DMS53 treated with DMSO at 0.1 percent for 48 hours (cell line): ENCODE results near the gene OR51F2.
"Not testable (repeated sequence)": the region's sequence is repeated elsewhere in the genome, so short reads cannot be mapped to it uniquely, and the experiment has no call there.

Source experiments
- DNase-seq: peaks from one replicate; lab custom pipeline; 2025; ENCODE audit not compliant: unreplicated experiment; lab: John Stamatoyannopoulos, UW

OR51F2 gene

GRCh38 chr11:4821021-4821420 lies at the start of gene OR51F2:
Gene OR51F2 (plus strand): TSS chr11:4821321. CDS start chr11:4821422, 101 bp downstream.
- no peak for DNase-seq

DNA sequence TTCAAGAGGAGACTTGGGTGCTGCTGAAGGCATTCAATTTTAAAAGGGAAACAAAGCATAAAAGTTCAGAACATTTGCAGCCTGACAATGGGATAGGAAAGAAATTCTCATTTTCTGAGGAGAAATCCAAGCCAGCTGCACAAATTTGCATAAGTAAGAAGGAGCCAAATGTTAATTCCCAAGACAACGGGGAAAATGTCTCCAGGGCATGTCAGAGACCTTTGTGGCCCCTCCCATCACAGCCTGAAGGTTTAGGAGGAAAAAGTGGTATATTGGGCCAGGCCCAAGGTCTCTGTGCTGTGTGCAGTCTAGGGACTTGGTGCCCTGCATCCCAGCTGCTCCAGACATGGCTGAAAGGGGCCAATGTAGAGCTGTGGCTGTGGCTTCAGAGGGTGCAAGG lies 38.7 kb upstream of the OR51F2 start:
- no peak for DNase-seq

- DNase-seq, result no peak
Observed at GRCh38 chr11:4797206-4797605, 23.9 kb upstream of the OR51F2 start.

DNA sequence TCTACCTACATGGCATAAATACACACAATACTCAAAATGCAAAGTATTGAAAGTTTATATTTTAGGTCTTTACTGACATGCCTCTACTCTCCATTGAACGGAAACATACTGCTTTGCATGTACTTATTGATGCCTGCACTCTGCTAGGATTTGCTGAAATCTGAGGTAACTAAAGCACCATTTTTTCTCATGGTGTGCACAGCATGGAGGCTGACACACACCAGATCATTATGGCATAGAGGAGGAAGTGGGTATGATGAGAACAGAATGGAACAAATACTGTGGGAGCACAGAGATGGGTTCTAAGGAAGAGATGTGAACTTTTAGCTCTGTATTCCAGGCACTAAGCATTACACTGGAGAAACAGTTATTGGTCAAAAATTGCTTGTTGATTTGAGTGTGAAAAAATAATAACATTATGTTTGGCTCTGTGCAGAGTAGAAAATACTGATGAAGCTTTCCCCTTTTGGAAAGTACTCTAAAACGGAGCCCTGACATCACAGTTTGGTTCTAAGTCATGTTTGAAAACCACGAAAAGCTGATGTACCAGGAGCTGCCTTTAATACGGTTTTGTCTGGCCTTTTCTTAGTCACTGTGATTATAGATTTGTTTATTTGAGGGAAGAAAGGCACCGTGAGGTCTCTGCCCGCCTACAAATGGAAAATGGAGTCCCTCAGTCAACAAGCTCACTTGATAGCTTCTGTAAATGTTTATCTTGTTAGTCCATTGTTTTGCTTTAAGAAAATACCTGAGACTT lies 22.5 kb upstream of the OR51F2 start:
- no peak for DNase-seq

DNA sequence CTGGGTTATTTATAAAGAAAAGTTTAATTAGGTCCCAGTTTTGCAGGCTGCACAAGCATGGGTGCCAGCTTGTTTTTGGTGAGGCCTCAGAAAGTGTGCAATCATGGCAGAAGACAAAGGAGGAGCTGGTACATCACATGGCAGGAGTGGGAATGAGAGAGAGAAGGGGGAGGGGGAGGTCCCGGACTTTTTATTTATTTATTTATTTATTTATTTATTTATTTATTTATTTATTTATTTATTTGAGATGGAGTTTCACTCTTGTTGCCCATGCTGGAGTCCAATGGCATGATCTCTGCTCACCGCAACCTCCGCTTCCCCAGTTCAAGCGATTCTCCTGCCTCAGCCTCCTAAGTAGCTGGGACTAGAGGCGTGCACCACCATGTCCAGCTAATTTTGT lies 19.8 kb upstream of the OR51F2 start:
- DNase-seq, result not testable (repeated sequence)

GRCh38 chr11:4804280-4804679 lies 16.8 kb upstream of the OR51F2 start, which contains the start of gene OR52R1:
Gene OR52R1 (minus strand): TSS chr11:4804380. CDS start chr11:4804380, 0 bp downstream.
- no peak for DNase-seq

- no peak for DNase-seq
Observed at GRCh38 chr11:4808476-4808875, 12.6 kb upstream of the OR51F2 start.

- DNase-seq, result no peak
Observed at GRCh38 chr11:4809246-4809645, 11.9 kb upstream of the OR51F2 start.

DNA sequence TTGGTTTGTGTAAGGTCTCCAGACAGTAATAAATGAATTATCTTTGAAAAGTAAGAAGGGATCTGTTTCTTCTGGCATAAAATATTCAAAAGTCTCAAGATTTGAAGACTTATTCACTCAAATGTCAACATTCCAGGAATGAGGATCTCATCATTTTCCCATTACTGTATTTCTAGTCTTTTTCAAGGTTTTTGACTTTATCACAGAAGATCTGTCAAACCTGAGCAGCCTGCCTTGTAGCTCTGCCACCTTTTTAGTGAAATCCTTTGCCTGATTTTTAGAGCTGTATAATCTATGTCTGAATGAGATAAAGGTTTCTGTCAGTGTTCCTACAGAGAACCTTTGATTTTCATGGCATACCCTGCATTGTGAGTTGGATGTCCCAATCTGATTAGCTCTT lies 4.0 kb downstream of the OR51F2 start:
- no peak for DNase-seq

GRCh38 chr11:4826425-4826824 lies 5.3 kb downstream of the OR51F2 start:
- peak; percentile 39 for DNase-seq

GRCh38 chr11:4830346-4830745 lies 9.2 kb downstream of the OR51F2 start:
- DNase-seq, result no peak

- no peak for DNase-seq
Observed at GRCh38 chr11:4830909-4831308, 9.8 kb downstream of the OR51F2 start.

DNA sequence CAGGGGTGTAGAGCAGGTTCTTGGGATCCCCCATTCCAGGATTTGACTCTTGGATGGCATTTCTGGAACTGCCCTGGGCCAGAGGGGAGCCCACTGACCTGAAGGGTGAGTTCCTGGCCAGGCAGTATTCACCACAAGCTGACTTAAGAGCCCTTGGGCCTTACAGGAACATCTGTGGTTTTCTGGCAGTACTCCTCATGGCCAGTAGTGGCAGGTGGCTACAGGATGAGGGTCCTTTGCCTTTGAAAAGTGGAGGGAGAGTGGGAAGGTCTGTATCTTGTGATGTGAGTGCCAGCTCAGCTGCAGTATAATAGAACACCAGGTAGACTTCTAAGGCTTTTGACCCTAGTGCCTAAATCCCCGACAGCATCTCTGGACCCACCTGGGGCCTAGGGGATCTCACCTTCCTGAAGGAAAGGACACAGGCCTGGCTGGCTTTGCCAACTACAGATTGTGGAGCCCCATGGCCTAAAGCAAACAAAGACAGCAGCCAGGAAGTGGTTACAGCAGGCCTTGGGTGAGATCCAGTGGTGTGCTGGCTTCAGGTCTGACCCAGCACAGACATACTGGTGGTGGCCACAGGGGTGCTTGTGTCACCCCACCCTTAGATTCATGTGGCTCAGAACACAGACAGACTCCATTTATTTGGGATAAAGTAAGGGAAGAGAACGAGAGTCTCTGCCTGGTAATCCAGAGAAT lies 18.9 kb downstream of the OR51F2 start:
- no peak for DNase-seq

DNA sequence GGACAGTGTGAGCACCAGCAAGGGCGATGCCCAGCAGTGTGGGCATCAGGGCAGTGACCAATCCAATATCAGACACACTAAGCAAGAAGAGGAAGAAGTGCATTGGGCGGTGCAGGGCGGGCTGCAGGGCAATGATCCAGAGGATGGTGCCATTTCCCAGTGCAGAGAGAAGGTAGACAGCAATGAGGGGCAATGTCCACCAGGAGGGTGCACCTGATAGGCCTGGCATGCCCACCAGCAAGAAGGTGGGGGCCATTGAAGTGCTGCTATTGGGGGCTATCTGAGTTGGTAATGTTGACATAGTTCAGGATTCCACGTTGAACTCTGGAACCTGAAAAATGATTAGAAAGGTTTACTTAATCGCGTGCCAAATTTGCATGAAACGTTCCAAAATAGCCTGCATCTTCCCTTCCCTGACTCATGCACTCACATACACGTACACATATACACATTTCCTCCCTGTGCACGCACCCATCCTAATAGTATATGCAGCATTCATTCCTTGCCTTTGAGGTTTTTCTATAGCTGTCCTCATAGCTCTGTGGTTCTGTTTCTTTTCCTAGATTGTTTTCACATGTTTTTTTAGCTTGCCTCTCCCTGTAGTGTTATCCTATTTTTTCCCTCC lies 27.9 kb downstream of the OR51F2 start, which contains the start of gene OR51S1:
Gene OR51S1, minus strand, starts transcription at position 301 of the 625 bp plus-strand sequence. Its CDS starts 0 bp downstream, at position 301.
- DNase-seq, result no peak

DNA sequence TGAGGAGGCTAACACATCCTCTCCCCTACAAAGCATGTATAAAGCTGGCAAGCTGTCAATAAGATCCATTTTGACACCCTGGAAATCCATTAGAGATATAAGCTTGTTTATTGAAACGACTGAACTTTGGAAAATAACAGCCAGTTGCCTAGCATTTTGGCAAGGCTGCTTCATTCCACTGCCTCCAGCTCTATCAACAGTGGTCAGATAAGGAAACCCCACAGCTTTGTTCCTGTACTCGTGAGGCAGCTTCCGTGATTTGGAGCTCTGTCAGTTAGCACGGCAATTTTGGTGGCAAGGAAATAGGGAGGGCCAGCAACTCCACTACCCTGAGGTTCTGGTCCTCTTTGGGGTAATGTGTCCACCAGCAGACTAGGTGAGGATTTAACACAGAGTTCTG lies 29.9 kb downstream of the OR51F2 start:
- DNase-seq, result no peak

DNA sequence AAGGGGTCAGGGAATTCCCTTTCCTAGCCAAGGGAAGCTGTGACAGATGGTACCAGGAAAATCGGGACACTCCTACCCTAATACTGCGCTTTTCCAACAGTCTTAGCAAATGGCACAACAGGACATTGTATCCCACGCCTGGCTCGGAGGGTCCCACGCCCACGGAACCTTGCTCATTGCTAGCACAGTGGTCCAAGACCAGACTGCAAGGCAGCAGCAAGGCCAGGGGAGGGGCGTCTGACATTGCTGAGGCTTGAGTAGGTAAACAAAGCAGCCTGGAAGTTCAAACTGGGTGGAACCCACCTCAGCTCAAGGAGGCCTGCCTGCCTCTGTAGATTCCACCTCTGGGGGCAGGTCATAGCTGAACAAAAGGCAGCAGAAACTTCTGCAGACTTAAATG lies 33.2 kb downstream of the OR51F2 start:
- not testable (repeated sequence) for DNase-seq

DNA sequence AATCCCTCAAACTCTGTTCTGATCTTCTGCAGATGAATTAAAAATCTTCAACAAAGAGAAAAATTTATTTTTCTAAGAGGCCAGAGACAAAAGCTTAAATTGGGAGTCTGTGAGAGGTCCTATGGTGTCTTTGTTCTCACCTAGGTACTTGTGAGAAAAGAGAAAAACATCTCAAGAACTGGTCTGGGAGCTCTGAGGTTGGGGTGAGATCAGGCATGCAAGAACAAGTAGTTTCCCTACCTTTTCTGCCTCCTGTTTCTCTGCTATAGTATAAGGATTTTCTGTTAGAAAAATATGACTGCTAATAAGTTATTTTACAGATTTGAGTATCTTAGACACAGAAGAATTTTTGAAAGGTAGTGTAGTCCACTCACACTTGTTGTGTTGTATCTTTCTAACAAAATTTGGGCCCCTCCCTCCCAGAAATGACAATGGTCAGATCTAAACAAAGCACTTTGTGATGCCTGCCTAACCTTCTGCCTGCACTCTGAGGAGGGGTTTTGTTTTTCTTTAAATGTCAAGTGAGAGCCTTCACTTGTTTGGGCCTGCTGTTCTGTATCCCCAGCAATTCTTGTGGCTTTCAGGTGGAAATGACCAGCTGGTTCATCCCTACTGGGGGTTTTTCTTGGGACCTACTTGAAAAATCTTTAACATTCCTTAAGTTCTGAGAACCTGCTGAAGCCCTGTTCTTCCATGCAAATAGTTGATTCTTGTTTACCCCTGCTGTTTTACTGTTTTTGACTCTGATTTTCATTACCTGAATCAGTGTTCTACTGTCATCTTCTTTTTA lies 41.5 kb downstream of the OR51F2 start:
- DNase-seq, result no peak

GRCh38 chr11:4863876-4864275 lies 42.8 kb downstream of the OR51F2 start:
- DNase-seq, result no peak

DNA sequence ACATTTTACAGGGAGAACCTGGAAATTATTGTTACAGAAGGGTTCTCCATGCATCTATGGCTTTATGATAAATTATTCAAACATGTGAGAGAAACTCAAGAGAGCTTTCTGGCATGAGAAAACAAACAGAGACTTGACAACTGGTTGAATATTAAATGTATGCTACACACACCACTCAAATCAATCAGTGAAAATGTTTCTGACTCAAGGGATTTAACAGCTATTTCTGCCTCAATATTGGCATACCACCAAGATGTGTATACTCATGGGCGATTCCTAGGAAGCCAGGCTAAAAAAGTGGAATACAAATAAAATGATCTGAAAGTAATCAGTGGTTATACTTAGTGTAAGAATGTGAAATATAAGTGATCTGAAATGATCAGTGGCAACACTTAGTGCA lies 44.7 kb downstream of the OR51F2 start:
- DNase-seq, result peak; percentile 55
